HAP-1 (cell line): ENCODE results near the gene RAD9B.
"Not testable (repeated sequence)": the region's sequence is repeated elsewhere in the genome, so short reads cannot be mapped to it uniquely, and the experiment has no call there.

Experiments used
- DNase-seq, 2 experiments: peaks; one replicate each; pipeline ENCODE4 v3.0.0-alpha.2; 2016 to 2020; ENCODE audit warnings: low spot score in 2 of 2
- H3K27me3 ChIP-seq: fragments of 250-450 bp; sonication (Bioruptor Pico); 2 replicates; pipeline ENCODE4 v1.5.1; 2020; ENCODE audit warnings: low read depth, mild to moderate bottlenecking, moderate library complexity
- H3K36me3 ChIP-seq: fragments of 250-450 bp; sonication (Bioruptor Pico); replicated peaks from 2 replicates; pipeline ENCODE4 v1.5.1; 2020; ENCODE audit warnings: mild to moderate bottlenecking
- H3K4me1 ChIP-seq: fragments of 250-450 bp; sonication (Bioruptor Pico); 2 replicates; pipeline ENCODE4 v1.5.1; 2020; ENCODE audit warnings: mild to moderate bottlenecking
- H3K4me3 ChIP-seq: fragments of 250-450 bp; sonication (Bioruptor Pico); 2 replicates; pipeline ENCODE4 v1.5.1; 2020; ENCODE audit warnings: mild to moderate bottlenecking, moderate library complexity
- H3K9me3 ChIP-seq: fragments of 250-450 bp; sonication (Bioruptor Pico); 2 replicates; pipeline ENCODE4 v1.5.1; 2020; ENCODE audit warnings: mild to moderate bottlenecking, moderate library complexity
- in situ Hi-C: fragments of 300-500 bp; cut with MboI; formaldehyde crosslinking; loops from 3 replicates; pipeline ENCODE4 v1.14.3; 2020; ENCODE audit warnings: low sequenced_read_pairs, inconsistent platforms, mixed read lengths

The RAD9B gene

GRCh38 chr12:110536834-110537604, 34.9 kb downstream of the RAD9B start:
- H3K9me3 ChIP-seq, result no peaks in the 10 kb centered on the region
- H3K27me3 ChIP-seq, result no peaks in the 10 kb centered on the region
- in situ Hi-C loops, result no loop called here
- H3K4me1 ChIP-seq, result peaks cover 24% of the 10 kb centered on the region
- H3K36me3 ChIP-seq, result peaks cover 27% of the 10 kb centered on the region
- H3K4me3 ChIP-seq, result no peak overlapping the region
- DNase-seq, result no peak

GRCh38 chr12:110537605-110538409, 35.7 kb downstream of the RAD9B start:
- H3K4me3 ChIP-seq, result no peak overlapping the region
- no peak for DNase-seq
- in situ Hi-C loops, result no loop called here
- H3K27me3 ChIP-seq, result no peaks in the 10 kb centered on the region
- H3K9me3 ChIP-seq, result no peaks in the 10 kb centered on the region
- H3K36me3 ChIP-seq, result peaks cover 27% of the 10 kb centered on the region
- peaks cover 23% of the 10 kb centered on the region for H3K4me1 ChIP-seq

GRCh38 chr12:110538869-110539622, 36.9 kb downstream of the RAD9B start:
- Histone ChIP-seq H3K36me3 (peaks cover 27% of the 10 kb centered on the region), H3K9me3 (no peaks in the 10 kb centered on the region), H3K4me3 (no peak overlapping the region), H3K4me1 (peaks cover 23% of the 10 kb centered on the region), H3K27me3 (no peaks in the 10 kb centered on the region)
- DNase-seq, result no peak
- in situ Hi-C loops, result no loop called here

- in situ Hi-C loops, result no loop called here
- H3K27me3 ChIP-seq, result no peaks in the 10 kb centered on the region
- H3K9me3 ChIP-seq, result no peaks in the 10 kb centered on the region
- peaks cover 33% of the 10 kb centered on the region for H3K36me3 ChIP-seq
- H3K4me1 ChIP-seq, result peaks cover 23% of the 10 kb centered on the region
- no peak overlapping the region for H3K4me3 ChIP-seq
- DNase-seq, result no peak
Observed at GRCh38 chr12:110540048-110540447, 37.9 kb downstream of the RAD9B start.

GRCh38 chr12:110543252-110543959, 41.3 kb downstream of the RAD9B start:
- no peaks in the 10 kb centered on the region for H3K27me3 ChIP-seq
- no peak overlapping the region for H3K4me3 ChIP-seq
- H3K36me3 ChIP-seq, result peaks cover 20% of the 10 kb centered on the region
- H3K4me1 ChIP-seq, result no peaks in the 10 kb centered on the region
- H3K9me3 ChIP-seq, result no peaks in the 10 kb centered on the region
- DNase-seq, result no peak
- in situ Hi-C loops, result no loop called here

GRCh38 chr12:110543965-110544364, 41.8 kb downstream of the RAD9B start:
- no peak for DNase-seq
- no peaks in the 10 kb centered on the region for H3K9me3 ChIP-seq
- peaks cover 15% of the 10 kb centered on the region for H3K36me3 ChIP-seq
- H3K4me3 ChIP-seq, result no peak overlapping the region
- H3K27me3 ChIP-seq, result no peaks in the 10 kb centered on the region
- no peaks in the 10 kb centered on the region for H3K4me1 ChIP-seq
- in situ Hi-C loops, result no loop called here

GRCh38 chr12:110545259-110545658, 43.1 kb downstream of the RAD9B start:
- in situ Hi-C loops, H3K27me3 ChIP-seq, DNase-seq, H3K4me1 ChIP-seq, H3K9me3 ChIP-seq, H3K4me3 ChIP-seq: not testable (repeated sequence)
- H3K36me3 ChIP-seq, result peaks cover 14% of the 10 kb centered on the region

- Histone ChIP-seq H3K9me3 (no peaks in the 10 kb centered on the region), H3K4me1 (no peaks in the 10 kb centered on the region), H3K4me3 (no peak overlapping the region), H3K27me3 (no peaks in the 10 kb centered on the region), H3K36me3 (peaks cover 16% of the 10 kb centered on the region)
- in situ Hi-C loops, result no loop called here
- no peak for DNase-seq
Observed at GRCh38 chr12:110545812-110546211, 43.7 kb downstream of the RAD9B start.

GRCh38 chr12:110546339-110546738, 44.2 kb downstream of the RAD9B start:
- peaks cover 21% of the 10 kb centered on the region for H3K36me3 ChIP-seq
- no peak for DNase-seq
- no peaks in the 10 kb centered on the region for H3K27me3 ChIP-seq
- H3K4me3 ChIP-seq, result no peak overlapping the region
- in situ Hi-C loops, result no loop called here
- H3K4me1 ChIP-seq, result no peaks in the 10 kb centered on the region
- H3K9me3 ChIP-seq, result no peaks in the 10 kb centered on the region

- Histone ChIP-seq H3K4me3 (no peak overlapping the region), H3K4me1 (no peaks in the 10 kb centered on the region), H3K27me3 (no peaks in the 10 kb centered on the region), H3K36me3 (peaks cover 25% of the 10 kb centered on the region), H3K9me3 (no peaks in the 10 kb centered on the region)
- no peak for DNase-seq
- in situ Hi-C loops, result no loop called here
Observed at GRCh38 chr12:110547090-110547489, 45.0 kb downstream of the RAD9B start.

GRCh38 chr12:110548678-110549077, 46.5 kb downstream of the RAD9B start:
- Histone ChIP-seq H3K27me3 (no peaks in the 10 kb centered on the region), H3K4me3 (no peak overlapping the region), H3K4me1 (no peaks in the 10 kb centered on the region), H3K36me3 (peaks cover 25% of the 10 kb centered on the region), H3K9me3 (no peaks in the 10 kb centered on the region)
- DNase-seq, result no peak
- in situ Hi-C loops, result no loop called here

GRCh38 chr12:110549716-110550115, 47.6 kb downstream of the RAD9B start:
- H3K27me3 ChIP-seq, result no peaks in the 10 kb centered on the region
- in situ Hi-C loops, result no loop called here
- DNase-seq, result no peak
- H3K4me1 ChIP-seq, result no peaks in the 10 kb centered on the region
- peaks cover 23% of the 10 kb centered on the region for H3K36me3 ChIP-seq
- no peak overlapping the region for H3K4me3 ChIP-seq
- H3K9me3 ChIP-seq, result no peaks in the 10 kb centered on the region

GRCh38 chr12:110550981-110551380, 48.9 kb downstream of the RAD9B start:
- peaks cover 6% of the 10 kb centered on the region for H3K4me1 ChIP-seq
- H3K4me3 ChIP-seq, result no peak overlapping the region
- in situ Hi-C loops, result no loop called here
- no peaks in the 10 kb centered on the region for H3K9me3 ChIP-seq
- no peak for DNase-seq
- no peaks in the 10 kb centered on the region for H3K27me3 ChIP-seq
- H3K36me3 ChIP-seq, result peaks cover 15% of the 10 kb centered on the region
